ENCODE data around the gene CES4A. TPM values are rescaled to one million over a fixed set of nuclear protein-coding genes. Genes with fewer than 3 reads are reported as not detected.

CES4A gene
- total and polyA plus RNA-seq, 9 of the 15 experiments (the other 6 are each of a cell fraction or from before 2014, with no cell fraction given), result 0.09 to 0.13 (median 0.11) TPM; not detected in 6

- no peak for TF ChIP-seq DNMT1 (IDR thresholded peaks at IDR 0.05)
- TF ChIP-seq ZNF197 (CRISPR knock-in tag; IDR thresholded peaks at IDR 0.05; ENCODE audit: low read depth), result 0 out of 2 replicates have a peak, but pooled peaks have one; percentile 22
- TF ChIP-seq ZNF780A (CRISPR knock-in tag; IDR thresholded peaks at IDR 0.05), result no peak
- TF ChIP-seq ILF3 (IDR thresholded peaks at IDR 0.05; ENCODE audit: borderline replicate concordance), result no peak
- TF ChIP-seq, protein P1, sequence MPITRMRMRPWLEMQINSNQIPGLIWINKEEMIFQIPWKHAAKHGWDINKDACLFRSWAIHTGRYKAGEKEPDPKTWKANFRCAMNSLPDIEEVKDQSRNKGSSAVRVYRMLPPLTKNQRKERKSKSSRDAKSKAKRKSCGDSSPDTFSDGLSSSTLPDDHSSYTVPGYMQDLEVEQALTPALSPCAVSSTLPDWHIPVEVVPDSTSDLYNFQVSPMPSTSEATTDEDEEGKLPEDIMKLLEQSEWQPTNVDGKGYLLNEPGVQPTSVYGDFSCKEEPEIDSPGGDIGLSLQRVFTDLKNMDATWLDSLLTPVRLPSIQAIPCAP (CRISPR knock-in tag; IDR thresholded peaks at IDR 0.05; ENCODE audit: borderline replicate concordance), result no peak
- TF ChIP-seq CBX3 (IDR thresholded peaks at IDR 0.05; ENCODE audit: borderline replicate concordance in 1 of 2, low read length in 2 of 2), result no peak
- TF ChIP-seq, protein P2, sequence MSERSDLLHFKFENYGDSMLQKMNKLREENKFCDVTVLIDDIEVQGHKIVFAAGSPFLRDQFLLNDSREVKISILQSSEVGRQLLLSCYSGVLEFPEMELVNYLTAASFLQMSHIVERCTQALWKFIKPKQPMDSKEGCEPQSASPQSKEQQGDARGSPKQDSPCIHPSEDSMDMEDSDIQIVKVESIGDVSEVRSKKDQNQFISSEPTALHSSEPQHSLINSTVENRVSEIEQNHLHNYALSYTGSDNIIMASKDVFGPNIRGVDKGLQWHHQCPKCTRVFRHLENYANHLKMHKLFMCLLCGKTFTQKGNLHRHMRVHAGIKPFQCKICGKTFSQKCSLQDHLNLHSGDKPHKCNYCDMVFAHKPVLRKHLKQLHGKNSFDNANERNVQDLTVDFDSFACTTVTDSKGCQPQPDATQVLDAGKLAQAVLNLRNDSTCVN (CRISPR knock-in tag; IDR thresholded peaks at IDR 0.05), result no peak
- TF ChIP-seq KLF1 (tag; IDR thresholded peaks at IDR 0.05), result peak; percentile 41; the same call in 1 of the 2 replicates
- TF ChIP-seq ZNF507 (tag; conservative IDR thresholded peaks at IDR 0.05), result no peak
- no peak for TF ChIP-seq SMAD2 (IDR thresholded peaks at IDR 0.05; ENCODE audit: low read depth, low read length)
- no peak for TF ChIP-seq CHAMP1 (IDR thresholded peaks at IDR 0.05)
- no peak for TF ChIP-seq PTRF (tag; IDR thresholded peaks at IDR 0.05)
- TF ChIP-seq, protein P3, sequence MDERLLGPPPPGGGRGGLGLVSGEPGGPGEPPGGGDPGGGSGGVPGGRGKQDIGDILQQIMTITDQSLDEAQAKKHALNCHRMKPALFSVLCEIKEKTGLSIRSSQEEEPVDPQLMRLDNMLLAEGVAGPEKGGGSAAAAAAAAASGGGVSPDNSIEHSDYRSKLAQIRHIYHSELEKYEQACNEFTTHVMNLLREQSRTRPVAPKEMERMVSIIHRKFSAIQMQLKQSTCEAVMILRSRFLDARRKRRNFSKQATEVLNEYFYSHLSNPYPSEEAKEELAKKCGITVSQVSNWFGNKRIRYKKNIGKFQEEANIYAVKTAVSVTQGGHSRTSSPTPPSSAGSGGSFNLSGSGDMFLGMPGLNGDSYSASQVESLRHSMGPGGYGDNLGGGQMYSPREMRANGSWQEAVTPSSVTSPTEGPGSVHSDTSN (CRISPR knock-in tag; IDR thresholded peaks at IDR 0.05; ENCODE audit: low read depth), result no peak
- TF ChIP-seq, protein P3 (tag; conservative IDR thresholded peaks at IDR 0.05; ENCODE audit: low read depth), result no peak
- TF ChIP-seq RAD51 (IDR thresholded peaks at IDR 0.05; ENCODE audit: borderline replicate concordance, low read depth), result no peak
- TF ChIP-seq MCM3 (IDR thresholded peaks at IDR 0.05), result no peak
- TF ChIP-seq, protein P4, sequence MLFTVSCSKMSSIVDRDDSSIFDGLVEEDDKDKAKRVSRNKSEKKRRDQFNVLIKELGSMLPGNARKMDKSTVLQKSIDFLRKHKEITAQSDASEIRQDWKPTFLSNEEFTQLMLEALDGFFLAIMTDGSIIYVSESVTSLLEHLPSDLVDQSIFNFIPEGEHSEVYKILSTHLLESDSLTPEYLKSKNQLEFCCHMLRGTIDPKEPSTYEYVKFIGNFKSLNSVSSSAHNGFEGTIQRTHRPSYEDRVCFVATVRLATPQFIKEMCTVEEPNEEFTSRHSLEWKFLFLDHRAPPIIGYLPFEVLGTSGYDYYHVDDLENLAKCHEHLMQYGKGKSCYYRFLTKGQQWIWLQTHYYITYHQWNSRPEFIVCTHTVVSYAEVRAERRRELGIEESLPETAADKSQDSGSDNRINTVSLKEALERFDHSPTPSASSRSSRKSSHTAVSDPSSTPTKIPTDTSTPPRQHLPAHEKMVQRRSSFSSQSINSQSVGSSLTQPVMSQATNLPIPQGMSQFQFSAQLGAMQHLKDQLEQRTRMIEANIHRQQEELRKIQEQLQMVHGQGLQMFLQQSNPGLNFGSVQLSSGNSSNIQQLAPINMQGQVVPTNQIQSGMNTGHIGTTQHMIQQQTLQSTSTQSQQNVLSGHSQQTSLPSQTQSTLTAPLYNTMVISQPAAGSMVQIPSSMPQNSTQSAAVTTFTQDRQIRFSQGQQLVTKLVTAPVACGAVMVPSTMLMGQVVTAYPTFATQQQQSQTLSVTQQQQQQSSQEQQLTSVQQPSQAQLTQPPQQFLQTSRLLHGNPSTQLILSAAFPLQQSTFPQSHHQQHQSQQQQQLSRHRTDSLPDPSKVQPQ (CRISPR knock-in tag; IDR thresholded peaks at IDR 0.05; ENCODE audit: borderline replicate concordance), result no peak
- no peak for TF ChIP-seq SMAD4 (CRISPR knock-in tag; conservative IDR thresholded peaks at IDR 0.05)
- no peak for TF ChIP-seq ZNF239 (CRISPR knock-in tag; IDR thresholded peaks at IDR 0.05)
- TF ChIP-seq CTBP1 (IDR thresholded peaks at IDR 0.05; ENCODE audit: borderline replicate concordance), result no peak
These were observed 39.8 kb downstream of the CES4A start (continued) for GRCh38 chr16:67028167-67028695.

Measured in K562 (cell line).